GM15510 (cell line): ENCODE data around the gene BMPR1A.
A peak's percentile ranks its signal among the peaks of the same experiment; 100 is the strongest.

ENCODE experiments used
- POLR2A ChIP-seq: IDR thresholded peaks from 3 replicates; pipeline ENCODE4 v1.6.1; 2011; ENCODE audit warnings: borderline replicate concordance; ENCODE audit not compliant: insufficient read length; ENCODE audit errors: extremely low read depth

The BMPR1A gene

DNA sequence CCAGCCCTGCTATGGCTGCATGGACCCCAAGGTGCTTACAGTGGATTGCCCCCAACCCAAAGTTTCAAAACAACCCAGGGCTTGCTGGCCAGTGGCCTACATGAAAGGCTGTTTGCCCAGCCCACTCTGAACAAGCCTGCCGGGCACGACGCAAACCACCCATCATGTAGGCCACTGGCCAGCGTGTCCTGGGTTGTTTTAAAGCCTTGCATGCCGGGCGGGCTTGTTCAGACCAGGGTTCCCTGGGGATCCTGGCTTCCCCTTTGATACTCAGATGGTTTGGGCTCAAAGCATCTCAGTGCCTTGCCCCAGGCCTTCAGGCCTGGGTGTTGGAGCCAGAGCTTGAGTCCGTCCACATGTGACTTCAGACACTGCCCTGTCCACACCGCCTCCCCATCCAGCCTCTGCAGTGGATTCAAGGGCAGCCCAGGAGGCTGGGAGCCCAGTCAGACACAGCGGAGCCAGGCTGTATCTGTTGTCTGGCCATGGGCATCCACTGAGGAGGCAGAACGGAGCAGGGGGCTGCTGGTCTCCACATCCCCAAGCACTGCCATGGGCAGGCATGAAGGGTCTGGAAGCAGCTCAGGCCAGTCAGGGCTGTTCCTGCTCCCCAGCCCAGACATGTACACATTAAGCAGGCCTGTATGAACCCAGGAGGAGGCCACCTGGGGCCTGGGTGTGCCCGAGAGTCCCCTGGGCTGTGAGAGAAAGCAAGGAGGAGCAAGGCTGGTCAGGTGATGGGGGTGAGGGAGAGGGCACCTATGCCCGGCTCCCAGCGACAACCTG lies 207.8 kb downstream of the BMPR1A start:
- TF ChIP-seq POLR2A: no peak

DNA sequence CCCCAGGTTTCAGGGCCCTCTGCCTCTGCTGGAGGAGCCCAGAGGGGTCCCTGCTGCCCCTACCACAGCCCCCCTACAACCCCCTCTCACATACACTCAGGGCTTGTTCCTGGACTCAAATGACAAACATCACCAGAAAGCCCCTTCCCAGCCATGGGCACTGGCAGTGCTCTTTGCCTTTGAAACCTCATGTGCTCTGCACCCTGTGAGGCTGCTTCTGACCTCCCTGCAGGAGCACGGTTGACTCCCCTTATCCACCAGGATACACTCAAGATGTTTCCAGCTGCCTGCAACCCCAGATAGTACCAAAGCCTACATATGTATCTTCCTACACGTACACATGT lies 208.4 kb downstream of the BMPR1A start:
- TF ChIP-seq POLR2A: no peak

DNA sequence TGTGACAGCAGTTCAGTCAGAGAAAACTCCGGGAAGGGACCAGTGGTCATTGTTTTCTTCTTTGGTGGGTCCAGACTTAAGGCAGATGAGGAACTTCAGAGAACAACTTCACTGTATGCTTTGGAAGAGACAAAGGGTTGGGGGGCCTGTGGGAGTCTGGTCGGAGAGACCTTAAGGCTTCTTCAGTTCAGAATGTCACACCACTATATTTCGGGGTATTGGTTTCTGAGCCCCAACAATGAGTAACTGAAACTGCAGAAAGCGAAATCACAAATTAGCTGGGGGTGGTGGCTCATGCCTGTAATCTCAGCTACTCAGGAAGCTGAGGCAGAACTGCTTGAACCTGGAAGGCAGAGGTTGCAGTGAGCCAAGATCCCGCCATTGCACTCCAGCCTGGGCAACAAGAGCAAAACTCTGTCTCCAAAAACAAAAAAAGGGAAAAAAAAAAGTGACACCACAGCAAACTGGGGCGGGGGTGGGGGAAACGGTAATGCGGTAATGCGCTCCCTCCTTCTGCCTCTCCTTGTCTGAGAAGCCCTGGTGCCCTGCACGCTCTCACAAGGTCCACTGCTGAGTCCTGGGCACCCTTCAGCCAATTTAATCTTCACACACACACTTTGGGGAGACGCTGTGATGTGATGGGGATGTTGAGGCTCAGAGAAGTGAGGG lies 209.7 kb downstream of the BMPR1A start:
- TF ChIP-seq POLR2A: peak; percentile 28

DNA sequence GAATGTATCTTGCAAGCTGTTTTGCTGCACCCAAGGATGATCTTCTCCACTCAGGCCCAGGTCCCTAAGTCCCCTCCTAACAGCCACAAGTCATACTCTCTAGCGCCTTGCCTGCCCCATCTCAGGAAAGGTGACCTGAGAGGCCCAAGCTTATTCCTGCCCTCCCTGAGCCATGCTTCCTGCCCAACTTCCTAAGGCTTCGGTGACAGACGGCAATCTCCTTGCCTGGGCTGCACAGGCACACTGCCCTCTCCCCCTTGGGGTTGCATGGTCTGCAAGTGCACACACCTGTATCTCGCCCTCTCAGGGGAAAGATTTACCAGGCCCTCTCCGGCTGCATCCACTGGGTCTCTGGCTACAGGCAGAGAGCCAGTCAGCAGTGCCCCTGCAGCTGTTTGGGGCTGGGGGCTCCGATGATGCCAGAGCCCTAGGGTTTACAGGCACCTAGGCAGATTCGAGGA lies 211.1 kb downstream of the BMPR1A start:
- no peak for TF ChIP-seq POLR2A

DNA sequence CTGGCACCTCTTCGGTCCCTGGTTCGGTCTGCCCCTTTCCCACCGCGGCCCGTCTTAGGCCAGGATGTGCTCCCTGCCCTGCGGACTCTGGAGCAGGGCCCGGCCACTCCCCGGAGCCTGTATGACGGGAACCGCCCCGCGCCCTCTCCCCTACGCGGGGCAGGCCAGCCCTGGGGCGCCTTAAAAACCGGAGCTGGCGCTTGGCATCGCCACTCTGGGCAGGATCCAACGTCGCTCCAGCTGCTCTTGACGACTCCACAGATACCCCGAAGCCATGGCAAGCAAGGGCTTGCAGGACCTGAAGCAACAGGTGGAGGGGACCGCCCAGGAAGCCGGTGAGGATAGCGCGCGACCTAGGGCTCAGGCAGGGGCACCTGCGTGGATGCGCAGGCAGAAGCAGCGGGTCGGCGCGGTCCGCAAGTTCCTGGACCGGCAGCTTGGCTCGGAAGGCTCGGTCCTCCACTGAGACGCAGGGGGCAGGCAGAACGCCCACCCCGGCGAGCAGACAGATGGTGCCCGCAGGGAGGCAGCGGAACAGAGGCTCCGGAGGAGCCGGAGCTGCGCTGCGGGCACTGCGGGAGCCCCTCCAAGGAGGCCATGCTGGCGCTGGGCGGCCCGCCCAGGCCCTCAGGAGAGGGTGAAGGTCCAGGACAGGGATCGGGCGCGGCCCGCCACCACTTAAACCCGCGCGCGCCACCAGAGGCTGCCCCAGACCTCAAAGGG lies 212.0 kb downstream of the BMPR1A start, which contains the start of gene ADIRF:
ADIRF (plus strand) TSS at position 212 of the 723 bp plus-strand sequence; CDS start at position 275, 63 bp downstream.
- no peak for TF ChIP-seq POLR2A

DNA sequence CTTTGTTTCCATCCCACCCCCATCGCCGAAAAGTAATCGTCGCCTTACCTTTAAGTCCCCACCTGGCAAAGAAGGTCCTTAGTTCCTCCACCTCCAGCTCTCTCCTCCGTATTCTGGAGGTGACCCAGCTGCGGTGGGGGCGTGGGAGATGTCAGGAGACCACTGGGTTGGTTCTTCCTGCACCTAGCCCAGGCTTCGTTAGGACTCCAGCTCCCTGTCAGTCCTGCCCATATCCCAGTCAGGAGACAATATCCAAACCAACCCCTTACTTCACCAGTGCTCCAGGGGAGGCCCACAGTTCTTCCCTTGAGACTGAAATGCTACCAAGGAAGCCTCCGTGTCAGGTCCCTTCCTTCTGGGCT lies 212.6 kb downstream of the BMPR1A start:
- TF ChIP-seq POLR2A: no peak

DNA sequence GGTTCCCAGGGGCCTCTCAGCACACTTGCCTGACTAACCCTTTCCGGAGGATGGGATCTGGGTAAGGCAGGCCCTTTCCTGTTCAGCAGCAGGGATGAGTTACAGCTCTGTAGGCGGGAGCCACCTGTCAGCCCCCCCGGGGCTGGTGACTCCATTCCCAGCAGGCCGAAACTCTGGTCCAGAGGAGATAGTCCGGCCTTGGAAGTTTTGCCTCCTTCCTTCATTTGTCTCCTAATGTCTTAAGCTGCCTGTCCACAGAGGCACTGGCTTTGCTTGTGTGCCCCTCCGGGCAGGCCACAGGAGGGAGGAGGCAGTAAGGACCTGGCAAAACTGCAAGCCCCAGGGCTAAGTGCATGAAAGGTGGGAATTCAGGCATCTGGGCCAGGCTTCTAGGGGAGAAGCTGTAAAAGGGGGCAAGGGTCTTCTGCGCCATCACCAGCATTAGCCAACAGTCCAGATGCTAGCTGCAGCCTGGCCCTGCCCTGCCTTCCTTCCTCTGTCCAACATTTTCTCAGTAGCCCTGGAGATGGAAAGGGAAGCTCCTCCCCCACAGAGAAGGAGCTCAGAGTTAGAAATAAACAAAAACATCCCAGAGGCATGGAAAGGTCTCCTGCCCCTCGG lies 213.1 kb downstream of the BMPR1A start:
- TF ChIP-seq POLR2A: no peak

DNA sequence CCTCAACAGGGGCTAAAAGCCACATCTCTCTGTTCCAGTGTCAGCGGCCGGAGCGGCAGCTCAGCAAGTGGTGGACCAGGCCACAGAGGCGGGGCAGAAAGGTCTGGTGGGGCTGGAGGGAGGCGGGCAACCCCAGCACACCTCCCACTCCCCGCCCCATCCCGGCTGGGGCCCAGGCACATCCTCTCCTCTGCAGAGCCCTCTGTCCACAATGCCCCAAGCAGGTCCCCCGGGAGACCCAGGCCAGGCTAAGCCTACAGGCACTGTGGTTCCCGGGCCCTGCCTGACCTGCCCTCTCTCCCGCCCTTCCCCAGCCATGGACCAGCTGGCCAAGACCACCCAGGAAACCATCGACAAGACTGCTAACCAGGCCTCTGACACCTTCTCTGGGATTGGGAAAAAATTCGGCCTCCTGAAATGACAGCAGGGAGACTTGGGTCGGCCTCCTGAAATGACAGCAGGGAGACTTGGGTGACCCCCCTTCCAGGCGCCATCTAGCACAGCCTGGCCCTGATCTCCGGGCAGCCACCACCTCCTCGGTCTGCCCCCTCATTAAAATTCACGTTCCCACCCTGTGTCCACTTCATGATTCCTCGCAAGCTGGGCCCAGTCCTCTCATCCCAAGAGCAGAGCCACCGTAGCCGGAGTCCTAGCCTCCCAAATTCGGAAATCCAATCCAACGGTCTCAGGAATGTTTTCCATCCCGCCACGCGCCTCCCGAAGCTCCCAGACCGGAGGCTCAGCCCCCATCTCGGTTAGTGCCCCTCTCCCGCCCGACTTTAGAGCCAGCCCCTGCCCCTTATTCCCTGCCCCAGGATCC lies 214.0 kb downstream of the BMPR1A start:
- TF ChIP-seq POLR2A: no peak

DNA sequence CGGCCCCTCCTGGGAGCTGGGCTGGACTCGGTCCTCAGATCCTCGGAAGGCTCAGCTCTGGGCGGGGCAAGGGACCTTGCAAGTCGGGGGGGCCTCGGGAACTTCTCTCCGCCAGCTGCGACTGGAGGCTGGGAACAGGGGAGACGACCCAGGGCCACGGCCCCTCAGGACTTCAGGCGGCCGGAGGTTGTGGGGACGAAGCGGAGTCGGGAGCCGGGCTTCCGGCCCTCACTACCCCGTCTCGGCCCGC lies 214.5 kb downstream of the BMPR1A start:
- TF ChIP-seq POLR2A: peak; percentile 69

DNA sequence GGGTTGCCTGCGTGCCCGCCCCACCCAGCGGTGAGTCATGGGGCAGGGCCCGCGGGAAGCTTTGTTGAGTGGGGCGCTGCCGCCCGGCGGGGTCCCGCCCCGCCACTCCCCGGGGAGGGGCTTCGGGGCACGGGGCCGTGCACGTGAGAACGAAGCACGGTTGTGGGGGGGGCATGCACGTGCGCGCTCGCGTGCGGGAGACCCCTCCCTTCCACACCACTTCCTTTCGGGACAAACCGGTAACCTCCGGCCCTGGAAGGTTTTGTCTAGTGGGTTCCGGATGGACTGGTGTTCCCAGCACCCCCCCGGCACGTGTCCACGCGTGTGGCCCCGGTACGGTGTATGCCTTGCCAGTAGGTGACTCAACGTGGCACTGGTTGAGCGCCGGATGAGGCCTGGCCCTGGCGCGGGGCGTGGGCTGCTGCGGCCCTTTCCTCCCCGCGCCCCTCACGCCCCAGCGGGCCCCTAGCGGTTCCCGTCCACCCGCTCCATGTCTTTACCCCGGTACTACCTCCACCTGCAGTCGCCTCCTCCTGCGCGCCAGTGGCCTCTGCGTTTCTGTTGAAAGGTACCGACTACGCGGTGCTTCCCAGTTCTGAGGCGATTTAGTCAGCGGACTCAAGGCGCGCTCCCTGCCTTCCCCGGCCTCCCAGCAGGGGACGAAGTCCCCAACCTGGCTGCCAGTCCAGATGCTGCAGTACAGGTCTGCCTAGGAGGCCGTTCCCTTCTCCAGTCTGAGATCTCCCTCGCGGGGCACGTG lies 215.0 kb downstream of the BMPR1A start:
- TF ChIP-seq POLR2A: no peak

DNA sequence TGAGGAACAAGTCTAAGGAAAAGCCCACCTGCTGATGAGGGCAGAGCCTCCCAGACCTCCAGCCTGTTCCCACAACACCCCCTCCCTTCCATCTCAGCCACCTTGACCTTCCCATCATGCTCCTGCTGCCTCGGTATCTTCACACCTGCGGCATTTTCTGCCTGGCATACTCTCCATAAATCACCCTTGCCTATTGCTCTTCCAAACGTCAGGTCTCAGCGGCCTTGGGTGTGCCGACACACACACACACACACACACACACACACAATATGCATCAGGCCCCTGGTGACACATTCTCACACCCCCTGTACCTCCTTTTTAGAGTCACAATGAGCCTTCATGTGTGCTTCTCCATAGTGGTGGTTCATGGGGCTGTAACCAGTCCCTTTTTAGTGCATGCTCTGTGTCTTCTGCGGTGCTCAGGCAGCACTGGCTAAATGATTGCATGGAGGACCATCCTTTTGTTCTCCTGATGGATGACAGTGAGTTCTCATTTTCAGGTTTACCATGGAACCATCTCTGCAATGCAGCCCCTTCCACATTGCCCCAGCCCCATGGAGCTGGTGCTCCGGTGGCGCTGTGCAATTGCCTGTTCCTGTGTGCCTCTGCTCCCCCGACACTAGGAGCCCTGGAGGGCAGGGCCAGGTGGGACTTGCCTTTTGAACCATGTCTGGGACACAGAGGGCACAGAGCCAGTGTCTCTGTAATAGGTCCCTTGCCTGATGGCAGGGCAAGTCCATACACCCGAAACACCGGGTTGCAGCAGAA lies 216.4 kb downstream of the BMPR1A start:
- no peak for TF ChIP-seq POLR2A

DNA sequence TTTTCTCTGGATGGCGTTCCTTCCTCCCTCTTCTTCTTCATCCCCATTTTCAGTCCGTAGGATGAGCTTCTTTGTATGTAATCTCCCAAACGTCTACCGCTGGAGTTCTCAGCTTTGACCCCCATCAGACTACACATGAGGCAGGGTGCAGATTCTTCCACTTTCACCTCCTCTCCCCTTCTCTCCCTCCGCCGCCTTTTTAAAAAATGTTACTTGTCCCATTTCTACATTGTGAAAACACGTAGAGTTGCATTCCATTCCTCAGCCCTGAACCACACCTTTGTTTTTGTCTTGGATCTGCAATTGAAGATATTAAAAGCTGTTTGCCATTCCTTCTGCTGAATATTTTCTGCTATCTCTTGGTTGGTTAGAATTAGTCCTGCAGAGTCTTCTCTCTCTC lies 218.1 kb downstream of the BMPR1A start:
- no peak for TF ChIP-seq POLR2A
